Upper lobe of left lung (tissue), 6 donors: ENCODE results near the gene GPATCH8. TPM values are rescaled to one million over a fixed set of nuclear protein-coding genes. Genes with fewer than 3 reads are reported as not detected.
A peak's percentile ranks its signal among the peaks of the same experiment; 100 is the strongest.

Source experiments
- ATAC-seq, 2 donors: fragments of 200-7000 bp; cut with Tn5 transposase; one replicate each; pipeline ENCODE4 v1.9.1; 2022; ENCODE audit warnings: mild to moderate bottlenecking in 2 of 2, moderate library complexity in 2 of 2; ENCODE audit not compliant: low FRiP score in 2 of 2
- DNase-seq, 2 donors: peaks; one replicate each; pipeline ENCODE4 v3.0.0-alpha.2; 2019 to 2020
- H3K27ac ChIP-seq, 4 donors: fragments of 200-600 bp; sonication (generic); one replicate each; pipeline ENCODE4 v1.5.1; 2016 to 2019
- H3K27me3 ChIP-seq, 4 donors: fragments of 200-600 bp; sonication (generic); one replicate each; pipeline ENCODE4 v1.5.1; 2017 to 2019
- H3K36me3 ChIP-seq, 4 donors: fragments of 200-600 bp; sonication (generic); one replicate each; pipeline ENCODE4 v1.5.1; 2016 to 2019
- H3K4me1 ChIP-seq, 4 donors: fragments of 200-600 bp; sonication (generic); one replicate each; pipeline ENCODE4 v1.5.1; 2018 to 2019
- H3K4me3 ChIP-seq, 4 donors: fragments of 200-600 bp; sonication (generic); one replicate each; pipeline ENCODE4 v1.5.1; 2017 to 2019; ENCODE audit warnings: mild to moderate bottlenecking in 2 of 4, moderate library complexity in 1 of 4
- H3K9me3 ChIP-seq, 4 donors: fragments of 200-600 bp; sonication (generic); one replicate each; pipeline ENCODE4 v1.5.1; 2018 to 2019
- EP300 ChIP-seq, 4 donors: sonication (generic); formaldehyde crosslinking; IDR thresholded peaks; one replicate each; pipeline ENCODE4 v1.5.1; 2017; ENCODE audit warnings: antibody characterized with exemption in 4 of 4, control low read depth in 2 of 4
- POLR2A ChIP-seq, 4 donors: fragments of 450-650 bp; IDR thresholded peaks; one replicate each; pipeline ENCODE4 v1.5.1; 2016 to 2017; ENCODE audit warnings: antibody characterized with exemption in 4 of 4, mild to moderate bottlenecking in 2 of 4
- POLR2AphosphoS5 ChIP-seq, 2 donors: sonication (generic); formaldehyde crosslinking; IDR thresholded peaks; one replicate each; pipeline ENCODE4 v1.5.1; 2017; ENCODE audit warnings: antibody characterized with exemption in 2 of 2
- WGBS, 2 donors: methylation state at CpG; one replicate each; pipeline ENCODE4 v1.1.5; 2017 to 2018; 5-methylcytosine and 5-hydroxymethylcytosine counted together
- total RNA-seq, 6 donors: library from RNA; depleted of rRNA in 4 of 6; stranded (reverse); fragments of >200 nt in 4 of 6; gene quantifications; one replicate each; pipeline versions ENCODE4 v1.1.0 to v1.2.1, GENCODE V29; 2016 to 2021
- TF ChIP-seq, protein P1 (sequence below), 6 experiments: fragments of 450-650 bp in 4 of 6; fragments of 200-600 bp in 2 of 6; sonication (generic) in 2 of 6; IDR thresholded peaks; one replicate each; pipeline ENCODE4 v1.5.1; 2016 to 2019; ENCODE audit warnings: antibody characterized with exemption in 6 of 6
- donor health status: DM: no; HTN: no; CAD: no; lungs with moderate emphysema.
- donor health status: DM: no; HTN: yes; CAD: no; lungs with severe emphysema.

Gene GPATCH8
- total RNA-seq, 6 donors from 2014 or later = 27.2 to 74.5 (median 44.1) TPM

DNA sequence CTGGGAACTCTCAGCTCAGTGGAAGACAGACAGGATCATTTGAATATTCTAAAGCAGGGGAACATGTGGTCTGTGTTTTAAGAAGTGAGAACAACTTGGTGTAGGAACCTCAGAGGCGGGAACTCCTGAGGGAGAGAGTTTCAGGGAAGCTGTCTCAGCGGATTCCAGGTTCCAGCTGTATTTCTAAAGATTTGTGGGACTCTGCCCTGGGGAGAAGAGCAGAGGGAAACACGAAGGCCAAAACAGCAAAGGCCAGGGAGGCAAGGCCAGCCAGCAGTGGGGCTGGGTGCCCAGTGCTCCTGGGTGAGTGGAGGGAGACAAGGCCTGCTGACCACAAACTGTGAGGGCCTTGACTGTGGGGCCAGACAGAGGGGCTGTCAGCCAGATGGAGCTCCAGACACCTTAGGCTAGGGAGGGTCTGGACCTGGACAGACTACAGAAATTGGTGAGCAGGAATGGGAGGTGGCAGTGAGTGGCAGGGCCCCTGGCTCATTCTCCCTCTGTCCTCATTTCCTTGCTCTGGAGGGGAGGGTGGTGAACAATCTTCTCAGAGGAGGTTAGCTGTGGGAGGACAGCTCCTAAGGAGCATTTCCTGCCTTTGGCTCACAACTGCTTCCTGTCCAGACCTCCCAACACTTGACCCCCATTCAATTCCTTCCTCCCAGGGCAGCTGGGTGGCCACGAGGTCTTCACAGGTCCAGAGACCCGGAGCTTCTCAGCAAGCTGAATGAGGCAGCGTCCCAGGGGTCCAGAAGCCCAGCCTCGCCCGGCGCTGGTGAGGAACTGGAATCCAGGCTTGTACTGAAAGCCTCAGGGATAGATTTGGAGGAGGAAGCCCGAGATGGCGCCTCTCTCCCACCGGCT lies 33.1 kb upstream of the GPATCH8 start:
- TF ChIP-seq EP300 (IDR thresholded peaks at IDR 0.05) (no peak), POLR2A (IDR thresholded peaks at IDR 0.05) (peak in 1 of 4 donors; percentile 26), POLR2AphosphoS5 (IDR thresholded peaks at IDR 0.05) (no peak)
- TF ChIP-seq, protein P1, sequence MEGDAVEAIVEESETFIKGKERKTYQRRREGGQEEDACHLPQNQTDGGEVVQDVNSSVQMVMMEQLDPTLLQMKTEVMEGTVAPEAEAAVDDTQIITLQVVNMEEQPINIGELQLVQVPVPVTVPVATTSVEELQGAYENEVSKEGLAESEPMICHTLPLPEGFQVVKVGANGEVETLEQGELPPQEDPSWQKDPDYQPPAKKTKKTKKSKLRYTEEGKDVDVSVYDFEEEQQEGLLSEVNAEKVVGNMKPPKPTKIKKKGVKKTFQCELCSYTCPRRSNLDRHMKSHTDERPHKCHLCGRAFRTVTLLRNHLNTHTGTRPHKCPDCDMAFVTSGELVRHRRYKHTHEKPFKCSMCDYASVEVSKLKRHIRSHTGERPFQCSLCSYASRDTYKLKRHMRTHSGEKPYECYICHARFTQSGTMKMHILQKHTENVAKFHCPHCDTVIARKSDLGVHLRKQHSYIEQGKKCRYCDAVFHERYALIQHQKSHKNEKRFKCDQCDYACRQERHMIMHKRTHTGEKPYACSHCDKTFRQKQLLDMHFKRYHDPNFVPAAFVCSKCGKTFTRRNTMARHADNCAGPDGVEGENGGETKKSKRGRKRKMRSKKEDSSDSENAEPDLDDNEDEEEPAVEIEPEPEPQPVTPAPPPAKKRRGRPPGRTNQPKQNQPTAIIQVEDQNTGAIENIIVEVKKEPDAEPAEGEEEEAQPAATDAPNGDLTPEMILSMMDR (IDR thresholded peaks at IDR 0.05) = no peak
- H3K4me1 ChIP-seq = peaks cover 10 to 20% (median 12%) of the 10 kb centered on the region in 4 donors
- H3K27me3 ChIP-seq = no peaks in the 10 kb centered on the region
- H3K4me3 ChIP-seq = no peak overlapping the region
- peak in 1 of 2 donors; percentile 60 for DNase-seq
- WGBS, 2 donors = 56 to 74% methylated on average over 6 to 12 of the region's 12 CpGs
- peak overlapping the region in 3 of 4 donors; percentile 40 to 67 (median 43) for H3K27ac ChIP-seq
- no peaks in the 10 kb centered on the region for H3K36me3 ChIP-seq
- no peak for ATAC-seq
- no peaks in the 10 kb centered on the region for H3K9me3 ChIP-seq

DNA sequence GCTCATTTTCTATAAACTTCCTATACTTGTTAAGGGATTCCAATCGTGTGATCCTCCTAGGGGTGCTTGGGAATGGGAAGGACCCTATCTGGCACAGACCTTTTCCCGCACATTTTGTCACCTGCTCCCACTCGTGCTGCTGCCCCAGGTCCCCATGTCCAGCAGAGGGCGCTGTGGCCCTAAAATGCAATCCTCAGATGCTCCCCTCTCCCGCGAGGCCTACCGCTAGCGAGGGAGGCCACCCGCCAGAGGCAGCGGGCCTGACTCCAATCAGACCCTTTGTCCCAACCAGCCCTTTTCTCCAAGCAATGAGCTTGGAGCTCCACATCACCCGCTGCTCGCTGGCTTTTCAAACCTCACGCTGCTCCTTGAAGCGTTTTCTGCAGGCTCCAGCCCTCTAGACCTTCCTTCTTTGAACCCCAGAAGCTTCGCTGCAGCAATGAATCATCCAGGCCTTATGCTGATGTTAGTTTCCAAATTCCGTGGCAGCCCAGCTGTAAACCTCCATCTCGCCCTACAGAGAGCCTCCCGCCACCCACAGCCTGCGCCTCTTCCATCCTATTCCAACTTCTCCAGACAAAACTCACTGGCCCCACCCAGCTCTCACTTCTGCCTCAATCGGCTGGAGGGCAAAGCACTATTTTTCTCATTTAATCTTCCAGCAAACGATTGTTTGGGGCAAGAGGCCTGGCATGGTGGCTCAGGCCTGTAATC lies 30.5 kb upstream of the GPATCH8 start:
- ATAC-seq (peak; percentile 90 to 94), DNase-seq (peak; percentile 81 to 87)
- H3K4me3 ChIP-seq = peak overlapping the region in 1 of 4 donors; percentile 22
- TF ChIP-seq POLR2A (IDR thresholded peaks at IDR 0.05) (no peak), EP300 (IDR thresholded peaks at IDR 0.05) (no peak), POLR2AphosphoS5 (IDR thresholded peaks at IDR 0.05) (no peak)
- TF ChIP-seq, protein P1 (IDR thresholded peaks at IDR 0.05) = peak; percentile 91 to 95 (median 93)
- H3K27me3 ChIP-seq = no peaks in the 10 kb centered on the region
- H3K4me1 ChIP-seq = peaks cover 10 to 20% (median 12%) of the 10 kb centered on the region in 4 donors
- no peaks in the 10 kb centered on the region for H3K9me3 ChIP-seq
- no peaks in the 10 kb centered on the region for H3K36me3 ChIP-seq
- WGBS, 2 donors = 36 to 38% methylated on average over 19 to 21 of the region's 21 CpGs
- H3K27ac ChIP-seq = peak overlapping the region in 1 of 4 donors; percentile 12

DNA sequence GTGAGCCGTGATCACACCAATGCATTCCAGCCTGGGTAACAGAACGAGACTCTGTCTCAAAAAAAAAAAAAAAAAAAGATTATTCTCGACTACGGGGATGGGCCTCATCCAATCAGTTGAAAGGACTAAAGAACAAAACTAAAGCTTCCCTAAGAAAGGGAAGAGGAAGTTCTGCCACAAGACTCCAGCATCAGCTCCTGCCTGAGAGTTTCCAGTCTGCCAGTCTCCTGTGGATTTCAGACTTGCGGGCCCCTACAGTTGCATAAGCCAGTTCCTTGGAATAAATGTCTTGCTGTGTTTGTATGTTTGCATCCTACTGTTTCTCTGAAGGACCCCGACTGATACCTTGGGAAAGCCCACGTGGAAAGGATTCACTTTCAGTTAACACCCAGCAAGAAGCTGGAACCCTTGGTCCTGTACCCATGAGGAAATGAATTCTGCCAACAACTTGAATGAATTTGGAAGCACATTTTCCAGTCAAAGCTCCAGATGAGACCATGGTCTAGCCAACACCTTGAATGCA lies 27.8 kb upstream of the GPATCH8 start:
- Histone ChIP-seq H3K9me3 (no peaks in the 10 kb centered on the region), H3K4me3 (no peak overlapping the region), H3K36me3 (no peaks in the 10 kb centered on the region), H3K27me3 (no peaks in the 10 kb centered on the region), H3K27ac (no peak overlapping the region), H3K4me1 (peaks cover 5 to 9% (median 6%) of the 10 kb centered on the region in 4 donors)
- ATAC-seq (no peak), DNase-seq (no peak)
- no peak for TF ChIP-seq POLR2A (IDR thresholded peaks at IDR 0.05)
- TF ChIP-seq, protein P1 (IDR thresholded peaks at IDR 0.05) = no peak
- TF ChIP-seq EP300 (IDR thresholded peaks at IDR 0.05) = no peak
- TF ChIP-seq POLR2AphosphoS5 (IDR thresholded peaks at IDR 0.05) = no peak
- 65 to 68% methylated on average over 7 of the region's 7 CpGs for WGBS, 2 donors

DNA sequence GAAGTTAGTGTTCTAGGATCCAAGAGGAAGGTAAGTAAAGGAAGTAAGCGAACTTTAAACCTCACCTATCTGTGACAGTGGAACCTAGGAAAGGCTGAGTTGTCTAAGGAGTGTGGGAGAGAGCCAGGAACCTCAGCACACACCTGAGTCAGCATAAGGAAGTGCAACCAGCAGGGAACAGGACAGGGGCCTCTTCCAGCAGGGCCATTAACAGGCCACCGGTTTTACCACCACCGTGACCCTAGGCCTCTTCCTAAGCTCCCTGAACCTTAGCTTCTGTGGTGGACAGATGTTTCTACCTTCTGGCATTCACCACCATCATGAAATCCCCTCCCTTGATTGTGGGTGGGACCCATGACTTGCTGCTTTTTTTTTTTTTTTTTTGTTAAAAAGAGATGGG lies 26.7 kb upstream of the GPATCH8 start:
- WGBS, 2 donors = 70 to 71% methylated on average over 3 of the region's 3 CpGs
- TF ChIP-seq, protein P1 (IDR thresholded peaks at IDR 0.05) = no peak
- TF ChIP-seq POLR2A (IDR thresholded peaks at IDR 0.05) (no peak), EP300 (IDR thresholded peaks at IDR 0.05) (no peak), POLR2AphosphoS5 (IDR thresholded peaks at IDR 0.05) (no peak)
- Histone ChIP-seq H3K36me3 (no peaks in the 10 kb centered on the region), H3K9me3 (no peaks in the 10 kb centered on the region), H3K4me1 (peaks cover 5 to 9% (median 6%) of the 10 kb centered on the region in 4 donors), H3K27ac (no peak overlapping the region), H3K27me3 (no peaks in the 10 kb centered on the region), H3K4me3 (no peak overlapping the region)
- ATAC-seq (no peak), DNase-seq (no peak)
